BLaER1 (cell line): ENCODE data around the gene SPC25.
"Not testable (repeated sequence)": the region's sequence is repeated elsewhere in the genome, so short reads cannot be mapped to it uniquely, and the experiment has no call there.

ENCODE experiments used
- H3K27ac ChIP-seq: shearing (Covaris generic); formaldehyde crosslinking; 2 replicates; pipeline ENCODE4 v1.8.1; 2022
- H3K27me3 ChIP-seq: shearing (Covaris generic); formaldehyde crosslinking; 2 replicates; pipeline ENCODE4 v1.8.1; 2022
- H3K36me3 ChIP-seq: shearing (Covaris generic); formaldehyde crosslinking; 2 replicates; pipeline ENCODE4 v1.8.1; 2022
- H3K4me1 ChIP-seq: shearing (Covaris generic); formaldehyde crosslinking; 2 replicates; pipeline ENCODE4 v1.8.1; 2022
- H3K4me2 ChIP-seq: shearing (Covaris generic); formaldehyde crosslinking; 2 replicates; pipeline ENCODE4 v1.8.1; 2022
- H3K4me3 ChIP-seq: shearing (Covaris generic); formaldehyde crosslinking; 2 replicates; pipeline ENCODE4 v1.8.1; 2022
- H3K9ac ChIP-seq: shearing (Covaris generic); formaldehyde crosslinking; 2 replicates; pipeline ENCODE4 v1.8.1; 2022
- H3K9me3 ChIP-seq: shearing (Covaris generic); formaldehyde crosslinking; 2 replicates; pipeline ENCODE4 v1.8.1; 2022
- H4K20me1 ChIP-seq: shearing (Covaris generic); formaldehyde crosslinking; 2 replicates; pipeline ENCODE4 v1.8.1; 2022
- Cebpa-rat ChIP-seq: shearing (Covaris generic); IDR thresholded peaks from 2 replicates; pipeline ENCODE4 v1.8.1; 2022

The SPC25 gene

GRCh38 chr2:168874368-168875054, 15.7 kb downstream of the SPC25 start:
- Histone ChIP-seq H3K4me1 (no peaks in the 10 kb centered on the region), H3K27ac (no peak overlapping the region), H3K36me3 (peaks cover 39% of the 10 kb centered on the region), H3K4me2 (no peak overlapping the region), H4K20me1 (no peaks in the 10 kb centered on the region), H3K9me3 (peaks cover 14% of the 10 kb centered on the region; the same call in 1 of the 2 replicates), H3K4me3 (no peak overlapping the region), H3K9ac (no peak overlapping the region), H3K27me3 (no peaks in the 10 kb centered on the region)
- TF ChIP-seq Cebpa-rat, result no peak

GRCh38 chr2:168870824-168871223, 19.4 kb downstream of the SPC25 start:
- H3K4me1 ChIP-seq, H3K27me3 ChIP-seq, H3K4me3 ChIP-seq, H3K27ac ChIP-seq, H3K9ac ChIP-seq, H3K4me2 ChIP-seq, H4K20me1 ChIP-seq: not testable (repeated sequence)
- peaks cover 14% of the 10 kb centered on the region; the same call in 1 of the 2 replicates for H3K9me3 ChIP-seq
- H3K36me3 ChIP-seq, result peaks cover 39% of the 10 kb centered on the region

GRCh38 chr2:168870369-168870768, 19.9 kb downstream of the SPC25 start:
- H3K4me3 ChIP-seq, H3K4me2 ChIP-seq, H3K27ac ChIP-seq, H3K27me3 ChIP-seq, H3K9ac ChIP-seq, H4K20me1 ChIP-seq, H3K4me1 ChIP-seq: not testable (repeated sequence)
- peaks cover 37% of the 10 kb centered on the region for H3K36me3 ChIP-seq
- H3K9me3 ChIP-seq, result peaks cover 14% of the 10 kb centered on the region; the same call in 1 of the 2 replicates

GRCh38 chr2:168867164-168867563, 23.1 kb downstream of the SPC25 start:
- H4K20me1 ChIP-seq, H3K4me3 ChIP-seq, H3K4me1 ChIP-seq, H3K27me3 ChIP-seq, H3K27ac ChIP-seq, H3K4me2 ChIP-seq, H3K9ac ChIP-seq: not testable (repeated sequence)
- H3K9me3 ChIP-seq, result peaks cover 13% of the 10 kb centered on the region; the same call in 1 of the 2 replicates
- peaks cover 45% of the 10 kb centered on the region for H3K36me3 ChIP-seq

- TF ChIP-seq Cebpa-rat, result no peak
- Histone ChIP-seq H3K4me2 (no peak overlapping the region), H3K4me3 (no peak overlapping the region), H3K36me3 (peaks cover 43% of the 10 kb centered on the region), H3K4me1 (no peaks in the 10 kb centered on the region), H4K20me1 (no peaks in the 10 kb centered on the region), H3K27ac (no peak overlapping the region), H3K9me3 (no peaks in the 10 kb centered on the region), H3K27me3 (no peaks in the 10 kb centered on the region), H3K9ac (no peak overlapping the region)
Measured at GRCh38 chr2:168858146-168858545, 32.1 kb downstream of the SPC25 start.

GRCh38 chr2:168855601-168856000, 34.6 kb downstream of the SPC25 start:
- H3K36me3 ChIP-seq, result peaks cover 41% of the 10 kb centered on the region
- TF ChIP-seq Cebpa-rat, result no peak

GRCh38 chr2:168854651-168855050, 35.6 kb downstream of the SPC25 start:
- Histone ChIP-seq H3K27me3 (no peaks in the 10 kb centered on the region), H3K4me3 (no peak overlapping the region), H3K36me3 (peaks cover 42% of the 10 kb centered on the region), H3K27ac (no peak overlapping the region), H3K4me1 (no peaks in the 10 kb centered on the region), H4K20me1 (no peaks in the 10 kb centered on the region), H3K4me2 (no peak overlapping the region), H3K9me3 (no peaks in the 10 kb centered on the region), H3K9ac (no peak overlapping the region)
- no peak for TF ChIP-seq Cebpa-rat

More at GRCh38 chr2:168855601-168856000, 34.6 kb downstream of the SPC25 start:
- Histone ChIP-seq H3K9ac (no peak overlapping the region), H3K4me3 (no peak overlapping the region), H3K27ac (no peak overlapping the region), H3K27me3 (no peaks in the 10 kb centered on the region), H4K20me1 (no peaks in the 10 kb centered on the region), H3K4me1 (no peaks in the 10 kb centered on the region), H3K4me2 (no peak overlapping the region), H3K9me3 (no peaks in the 10 kb centered on the region)

- Histone ChIP-seq H3K9ac (no peak overlapping the region), H3K4me2 (no peak overlapping the region), H4K20me1 (no peaks in the 10 kb centered on the region), H3K9me3 (no peaks in the 10 kb centered on the region), H3K36me3 (peaks cover 39% of the 10 kb centered on the region), H3K27me3 (no peaks in the 10 kb centered on the region), H3K27ac (no peak overlapping the region), H3K4me1 (no peaks in the 10 kb centered on the region), H3K4me3 (no peak overlapping the region)
- no peak for TF ChIP-seq Cebpa-rat
Measured at GRCh38 chr2:168853471-168853870, 36.8 kb downstream of the SPC25 start.

- no peak overlapping the region for H3K27ac ChIP-seq
- no peak overlapping the region for H3K4me3 ChIP-seq
- H3K27me3 ChIP-seq, result no peaks in the 10 kb centered on the region
- no peaks in the 10 kb centered on the region for H3K9me3 ChIP-seq
- peaks cover 31% of the 10 kb centered on the region for H3K36me3 ChIP-seq
- no peak for TF ChIP-seq Cebpa-rat
- H3K9ac ChIP-seq, result no peak overlapping the region
- no peak overlapping the region for H3K4me2 ChIP-seq
- no peaks in the 10 kb centered on the region for H4K20me1 ChIP-seq
- H3K4me1 ChIP-seq, result no peaks in the 10 kb centered on the region
Measured at GRCh38 chr2:168852481-168852880, 37.7 kb downstream of the SPC25 start.

- Histone ChIP-seq H3K4me1 (no peaks in the 10 kb centered on the region), H3K36me3 (peaks cover 31% of the 10 kb centered on the region), H3K9me3 (no peaks in the 10 kb centered on the region), H3K9ac (no peak overlapping the region), H4K20me1 (no peaks in the 10 kb centered on the region), H3K4me2 (no peak overlapping the region), H3K27ac (no peak overlapping the region), H3K4me3 (no peak overlapping the region), H3K27me3 (no peaks in the 10 kb centered on the region)
- no peak for TF ChIP-seq Cebpa-rat
Measured at GRCh38 chr2:168851674-168852320, 38.4 kb downstream of the SPC25 start.

- Histone ChIP-seq H3K9me3 (no peaks in the 10 kb centered on the region), H3K4me1 (no peaks in the 10 kb centered on the region), H4K20me1 (no peaks in the 10 kb centered on the region), H3K9ac (no peak overlapping the region), H3K27me3 (no peaks in the 10 kb centered on the region), H3K36me3 (peaks cover 24% of the 10 kb centered on the region), H3K4me2 (no peak overlapping the region), H3K4me3 (no peak overlapping the region), H3K27ac (no peak overlapping the region)
- no peak for TF ChIP-seq Cebpa-rat
Measured at GRCh38 chr2:168850846-168851245, 39.4 kb downstream of the SPC25 start.
